Caco-2 (cell line): ENCODE data around the gene KLHL11. TPM values are rescaled to one million over a fixed set of nuclear protein-coding genes. Genes with fewer than 3 reads are reported as not detected.

Experiments
- BruUV-seq: library from RNA; stranded (reverse); fragments of 400-500 nt; replicated peaks from 2 replicates; lab custom pipeline; 2021; lab: Mats Ljungman, UMichigan
- CTCF ChIA-PET: fragments of 300-600 bp; sonication (Branson Sonifier 250); formaldehyde crosslinking; loops from one replicate; lab custom pipeline; 2022; ENCODE audit warnings: antibody characterized with exemption; lab: Charles Lee
- POLR2A ChIA-PET: fragments of 300-600 bp; sonication (Branson Sonifier 250); formaldehyde crosslinking; loops from one replicate; lab custom pipeline; 2022; ENCODE audit warnings: antibody characterized with exemption; lab: Charles Lee
- DNase-seq, 2 experiments: peaks; one replicate each; pipeline versions ENCODE4 v3.0.0 to v3.0.0-alpha.2; 2020 to 2022
- H3K27me3 ChIP-seq: replicated peaks from 2 replicates; pipeline ENCODE4 v1.6.0; 2011; ENCODE audit warnings: low read length; ENCODE audit not compliant: control insufficient read depth, insufficient read depth
- H3K36me3 ChIP-seq: 2 replicates; pipeline ENCODE4 v1.5.1; 2011; ENCODE audit warnings: low read length; ENCODE audit not compliant: control insufficient read depth, insufficient read depth
- H3K4me1 ChIP-seq: fragments of 250-450 bp; sonication (Bioruptor Pico); 2 replicates; pipeline ENCODE4 v1.5.1; 2020; ENCODE audit warnings: mild to moderate bottlenecking
- H3K4me3 ChIP-seq: 2 replicates; pipeline ENCODE4 v1.5.1; 2011; ENCODE audit warnings: low read depth, mild to moderate bottlenecking, control low read depth, low read length
- H3K9me3 ChIP-seq: fragments of 250-450 bp; sonication (Bioruptor Pico); 2 replicates; pipeline ENCODE4 v1.5.1; 2020; ENCODE audit warnings: mild to moderate bottlenecking, moderate library complexity
- H3K27ac Mint-ChIP-seq: one replicate; pipeline ENCODE4 v1.8.0; 2022; ENCODE audit warnings: mixed read lengths; ENCODE audit not compliant: unreplicated experiment
- H3K27me3 Mint-ChIP-seq: one replicate; pipeline ENCODE4 v1.8.0; 2022; ENCODE audit warnings: mixed read lengths; ENCODE audit not compliant: insufficient read depth, unreplicated experiment
- H3K36me3 Mint-ChIP-seq: one replicate; pipeline ENCODE4 v1.8.0; 2022; ENCODE audit warnings: mild to moderate bottlenecking, mixed read lengths; ENCODE audit not compliant: insufficient read depth, unreplicated experiment
- H3K4me1 Mint-ChIP-seq: one replicate; pipeline ENCODE4 v1.8.0; 2022; ENCODE audit warnings: low read depth, mixed read lengths; ENCODE audit not compliant: unreplicated experiment
- H3K4me3 Mint-ChIP-seq: one replicate; pipeline ENCODE4 v1.8.0; 2022; ENCODE audit warnings: mild to moderate bottlenecking, moderate library complexity, mixed read lengths; ENCODE audit not compliant: unreplicated experiment
- H3K9me3 Mint-ChIP-seq: one replicate; pipeline ENCODE4 v1.8.0; 2022; ENCODE audit warnings: mixed read lengths; ENCODE audit not compliant: unreplicated experiment
- CTCF ChIP-seq, 2 experiments: fragments of 200-600 bp in 1 of 2; IDR thresholded peaks; 1 replicate in 1 of 2; 2 replicates in 1 of 2; pipeline versions ENCODE4 v1.5.1 to v1.8.0; 2011 to 2022; ENCODE audit warnings: antibody characterized with exemption in 1 of 2, control low read depth in 1 of 2, inconsistent platforms in 1 of 2, low read depth in 1 of 2, low read length in 1 of 2, mild to moderate bottlenecking in 1 of 2, moderate library complexity in 1 of 2; ENCODE audit not compliant: insufficient read depth in 1 of 2, severe bottlenecking in 1 of 2, unreplicated experiment in 1 of 2
- intact Hi-C: fragments of 100-400 bp; cut with micrococcal nuclease; formaldehyde crosslinking; loops from one replicate; pipeline ENCODE4 v1.10.0; 2022; ENCODE audit not compliant: unreplicated experiment
- total RNA-seq: library from RNA; stranded (reverse); gene quantifications from 2 replicates; pipeline ENCODE4 v1.2.3, GENCODE V29; 2022

Gene KLHL11
- total RNA-seq, 1 experiment from 2014 or later: 22.2 TPM

- POLR2A ChIA-PET: interaction anchor here (0.6 kb wide), 1 partner anchor 378 kb away, joined by 4 read pairs; no protein-coding TSS in a partner anchor
Measured at GRCh38 chr17:41825175-41825845, 39.9 kb downstream of the KLHL11 start.

GRCh38 chr17:41824086-41824485 is 41.1 kb downstream of the KLHL11 start:
- DNase-seq: no peak
- intact Hi-C loops: no loop called here
- H3K9me3 ChIP-seq: no peaks in the 10 kb centered on the region
- no peaks in the 10 kb centered on the region; the same call in none of the 2 replicates for H3K36me3 ChIP-seq
- Mint-ChIP-seq H3K36me3 (peaks cover 63% of the 10 kb centered on the region), H3K27ac (no peak overlapping the region), H3K9me3 (no peaks in the 10 kb centered on the region), H3K4me3 (no peak overlapping the region), H3K4me1 (no peaks in the 10 kb centered on the region), H3K27me3 (no peaks in the 10 kb centered on the region)
- ChIA-PET CTCF (no interaction called here), POLR2A (interaction anchor here (0.7 to 1.5 kb wide), 2 partner anchors 23 to 46 kb away, joined by 5 to 7 read pairs; no protein-coding TSS in a partner anchor)
- TF ChIP-seq CTCF (IDR thresholded peaks at IDR 0.05; ENCODE audit: insufficient read depth in 1 of 2, low read depth in 1 of 2, low read length in 1 of 2, severe bottlenecking in 1 of 2, unreplicated experiment in 1 of 2): no peak
- BruUV-seq: no TSS peak
- H3K4me1 ChIP-seq: no peaks in the 10 kb centered on the region
- no peaks in the 10 kb centered on the region for H3K27me3 ChIP-seq
- no peak overlapping the region for H3K4me3 ChIP-seq

More at GRCh38 chr17:41825175-41825845, 39.9 kb downstream of the KLHL11 start:
- Mint-ChIP-seq H3K4me1 (no peaks in the 10 kb centered on the region), H3K9me3 (no peaks in the 10 kb centered on the region), H3K4me3 (no peak overlapping the region), H3K27ac (no peak overlapping the region), H3K36me3 (peaks cover 65% of the 10 kb centered on the region), H3K27me3 (no peaks in the 10 kb centered on the region)
- no peaks in the 10 kb centered on the region for H3K4me1 ChIP-seq
- no TSS peak for BruUV-seq
- no peak for DNase-seq
- TF ChIP-seq CTCF (IDR thresholded peaks at IDR 0.05; ENCODE audit: insufficient read depth in 1 of 2, low read depth in 1 of 2, low read length in 1 of 2, severe bottlenecking in 1 of 2, unreplicated experiment in 1 of 2): no peak
- H3K36me3 ChIP-seq: peaks cover 3% of the 10 kb centered on the region
- no peaks in the 10 kb centered on the region for H3K9me3 ChIP-seq
- H3K4me3 ChIP-seq: no peak overlapping the region
- intact Hi-C loops: no loop called here
- CTCF ChIA-PET: interaction anchor here (1.0 kb wide), 1 partner anchor 13 kb away, joined by 4 read pairs; the partner anchor contains the start of gene FKBP10
- H3K27me3 ChIP-seq: no peaks in the 10 kb centered on the region

- no peak for DNase-seq
- peaks cover 1% of the 10 kb centered on the region for H3K36me3 ChIP-seq
- ChIA-PET POLR2A (interaction anchor here (0.6 to 1.5 kb wide), 3 partner anchors 23 to 46 kb away, joined by 3 to 7 read pairs (median 5); no protein-coding TSS in a partner anchor), CTCF (no interaction called here)
- Mint-ChIP-seq H3K27ac (no peak overlapping the region), H3K27me3 (no peaks in the 10 kb centered on the region), H3K9me3 (no peaks in the 10 kb centered on the region), H3K4me3 (no peak overlapping the region), H3K4me1 (no peaks in the 10 kb centered on the region), H3K36me3 (peaks cover 58% of the 10 kb centered on the region)
- BruUV-seq: no TSS peak
- no peaks in the 10 kb centered on the region for H3K27me3 ChIP-seq
- no peaks in the 10 kb centered on the region for H3K9me3 ChIP-seq
- no peaks in the 10 kb centered on the region for H3K4me1 ChIP-seq
- intact Hi-C loops: no loop called here
- no peak for TF ChIP-seq CTCF (IDR thresholded peaks at IDR 0.05; ENCODE audit: insufficient read depth in 1 of 2, low read depth in 1 of 2, low read length in 1 of 2, severe bottlenecking in 1 of 2, unreplicated experiment in 1 of 2)
- H3K4me3 ChIP-seq: no peak overlapping the region
Measured at GRCh38 chr17:41823580-41823979, 41.6 kb downstream of the KLHL11 start.
